Measurements from ENCODE around the gene TCF4.

TCF4 gene

GRCh38 chr18:55306359-55307024 lies 281.5 kb downstream of the TCF4 start:
- no peak overlapping the region for H2AFZ ChIP-seq (ENCODE audit: low read length)
- H3K9ac ChIP-seq (ENCODE audit: low read depth, low read length, poor library complexity, severe bottlenecking): no peak overlapping the region
- no peaks in the 10 kb centered on the region for H3K79me2 ChIP-seq (ENCODE audit: insufficient read depth, low read length)
- H3K9me2 ChIP-seq (replicated peaks; ENCODE audit: low read depth, low read length): no peaks in the 10 kb centered on the region
- H3K4me1 ChIP-seq (ENCODE audit: insufficient read depth, low read length, poor library complexity, severe bottlenecking): peaks cover 3% of the 10 kb centered on the region
- H3K4me2 ChIP-seq (ENCODE audit: low read depth, low read length, poor library complexity, severe bottlenecking): no peak overlapping the region
- TF ChIP-seq EZH2phosphoT487 (IDR thresholded peaks at IDR 0.05; ENCODE audit: borderline replicate concordance): no peak
- TF ChIP-seq, protein P1, sequence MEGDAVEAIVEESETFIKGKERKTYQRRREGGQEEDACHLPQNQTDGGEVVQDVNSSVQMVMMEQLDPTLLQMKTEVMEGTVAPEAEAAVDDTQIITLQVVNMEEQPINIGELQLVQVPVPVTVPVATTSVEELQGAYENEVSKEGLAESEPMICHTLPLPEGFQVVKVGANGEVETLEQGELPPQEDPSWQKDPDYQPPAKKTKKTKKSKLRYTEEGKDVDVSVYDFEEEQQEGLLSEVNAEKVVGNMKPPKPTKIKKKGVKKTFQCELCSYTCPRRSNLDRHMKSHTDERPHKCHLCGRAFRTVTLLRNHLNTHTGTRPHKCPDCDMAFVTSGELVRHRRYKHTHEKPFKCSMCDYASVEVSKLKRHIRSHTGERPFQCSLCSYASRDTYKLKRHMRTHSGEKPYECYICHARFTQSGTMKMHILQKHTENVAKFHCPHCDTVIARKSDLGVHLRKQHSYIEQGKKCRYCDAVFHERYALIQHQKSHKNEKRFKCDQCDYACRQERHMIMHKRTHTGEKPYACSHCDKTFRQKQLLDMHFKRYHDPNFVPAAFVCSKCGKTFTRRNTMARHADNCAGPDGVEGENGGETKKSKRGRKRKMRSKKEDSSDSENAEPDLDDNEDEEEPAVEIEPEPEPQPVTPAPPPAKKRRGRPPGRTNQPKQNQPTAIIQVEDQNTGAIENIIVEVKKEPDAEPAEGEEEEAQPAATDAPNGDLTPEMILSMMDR (conservative IDR thresholded peaks at IDR 0.05; ENCODE audit: low read length): no peak
- no peaks in the 10 kb centered on the region for H3K27me3 ChIP-seq (ENCODE audit: insufficient read depth, low read length, poor library complexity, severe bottlenecking)
- no peak overlapping the region for H3K4me3 ChIP-seq (ENCODE audit: low read length, poor library complexity, severe bottlenecking)
- H4K20me1 ChIP-seq (ENCODE audit: insufficient read depth, low read length, poor library complexity, severe bottlenecking): no peaks in the 10 kb centered on the region
- H3K9me3 ChIP-seq (ENCODE audit: insufficient read depth, low read depth, low read length): no peaks in the 10 kb centered on the region
- no peaks in the 10 kb centered on the region for H3K36me3 ChIP-seq (ENCODE audit: insufficient read depth, low read length)
- H3F3A ChIP-seq (ENCODE audit: low read depth): no peaks in the 10 kb centered on the region

DNA sequence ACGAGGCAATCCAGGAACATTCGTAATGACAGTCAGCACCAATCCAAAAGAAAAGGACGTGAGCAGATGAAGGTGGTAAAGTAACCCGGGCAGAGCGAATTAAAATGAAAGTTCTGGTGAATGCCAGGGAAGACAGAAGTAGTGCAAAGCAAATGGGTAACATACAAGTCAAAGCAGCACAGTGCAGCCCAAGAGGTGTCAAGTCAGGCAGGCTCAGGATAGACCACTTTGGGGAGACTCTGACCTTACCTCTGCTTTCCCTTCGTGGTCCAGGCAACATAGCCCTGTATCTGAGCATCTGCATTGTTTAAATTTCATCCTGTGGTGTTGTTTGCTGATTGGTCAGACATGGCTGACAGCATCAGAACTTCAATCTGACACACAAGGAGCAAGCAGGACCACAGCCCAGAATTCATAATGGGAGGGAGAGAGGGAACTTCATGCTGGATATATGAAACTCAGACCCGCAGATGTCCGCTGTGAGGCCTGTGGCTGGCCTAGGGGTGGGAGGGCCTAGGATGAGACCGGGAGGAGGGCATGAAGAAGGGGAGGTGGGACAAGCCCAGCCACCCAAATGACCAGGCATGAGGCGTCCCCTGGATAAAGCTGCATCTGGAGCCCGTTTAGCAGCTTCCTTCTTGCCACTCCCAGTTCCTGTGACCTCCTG lies 285.7 kb downstream of the TCF4 start:
- Histone ChIP-seq H3K4me2 (ENCODE audit: low read depth, low read length, poor library complexity, severe bottlenecking) (no peak overlapping the region), H3K27me3 (ENCODE audit: insufficient read depth, low read length, poor library complexity, severe bottlenecking) (no peaks in the 10 kb centered on the region), H3K9ac (ENCODE audit: low read depth, low read length, poor library complexity, severe bottlenecking) (no peak overlapping the region), H3K9me3 (ENCODE audit: insufficient read depth, low read depth, low read length) (no peaks in the 10 kb centered on the region), H3F3A (ENCODE audit: low read depth) (no peaks in the 10 kb centered on the region), H3K36me3 (ENCODE audit: insufficient read depth, low read length) (no peaks in the 10 kb centered on the region), H2AFZ (ENCODE audit: low read length) (no peak overlapping the region), H3K79me2 (ENCODE audit: insufficient read depth, low read length) (no peaks in the 10 kb centered on the region), H3K4me3 (ENCODE audit: low read length, poor library complexity, severe bottlenecking) (no peak overlapping the region), H4K20me1 (ENCODE audit: insufficient read depth, low read length, poor library complexity, severe bottlenecking) (no peaks in the 10 kb centered on the region), H3K4me1 (ENCODE audit: insufficient read depth, low read length, poor library complexity, severe bottlenecking) (peaks cover 3% of the 10 kb centered on the region), H3K9me2 (replicated peaks; ENCODE audit: low read depth, low read length) (no peaks in the 10 kb centered on the region)
- TF ChIP-seq, protein P1 (conservative IDR thresholded peaks at IDR 0.05; ENCODE audit: low read length): no peak
- no peak for TF ChIP-seq EZH2phosphoT487 (IDR thresholded peaks at IDR 0.05; ENCODE audit: borderline replicate concordance)

- H3K79me2 ChIP-seq (ENCODE audit: insufficient read depth, low read length): no peaks in the 10 kb centered on the region
- H3K4me1 ChIP-seq (ENCODE audit: insufficient read depth, low read length, poor library complexity, severe bottlenecking): peaks cover 3% of the 10 kb centered on the region
- no peak overlapping the region for H3K9ac ChIP-seq (ENCODE audit: low read depth, low read length, poor library complexity, severe bottlenecking)
- H4K20me1 ChIP-seq (ENCODE audit: insufficient read depth, low read length, poor library complexity, severe bottlenecking): no peaks in the 10 kb centered on the region
- no peak overlapping the region for H3K4me3 ChIP-seq (ENCODE audit: low read length, poor library complexity, severe bottlenecking)
- H3K27me3 ChIP-seq (ENCODE audit: insufficient read depth, low read length, poor library complexity, severe bottlenecking): no peaks in the 10 kb centered on the region
- no peaks in the 10 kb centered on the region for H3K36me3 ChIP-seq (ENCODE audit: insufficient read depth, low read length)
- H2AFZ ChIP-seq (ENCODE audit: low read length): no peak overlapping the region
- no peak for TF ChIP-seq EZH2phosphoT487 (IDR thresholded peaks at IDR 0.05; ENCODE audit: borderline replicate concordance)
- TF ChIP-seq, protein P1 (conservative IDR thresholded peaks at IDR 0.05; ENCODE audit: low read length): no peak
- no peaks in the 10 kb centered on the region for H3K9me3 ChIP-seq (ENCODE audit: insufficient read depth, low read depth, low read length)
- H3K4me2 ChIP-seq (ENCODE audit: low read depth, low read length, poor library complexity, severe bottlenecking): no peak overlapping the region
- no peaks in the 10 kb centered on the region for H3F3A ChIP-seq (ENCODE audit: low read depth)
- no peaks in the 10 kb centered on the region for H3K9me2 ChIP-seq (replicated peaks; ENCODE audit: low read depth, low read length)
Observed at GRCh38 chr18:55301824-55302166, 286.2 kb downstream of the TCF4 start.

Measured in Loucy (cell line).